HFFc6 (cell line): ENCODE data around the gene MTARC1. TPM values are rescaled to one million over a fixed set of nuclear protein-coding genes. Genes with fewer than 3 reads are reported as not detected.

ENCODE experiments used
- DNase-seq: peaks from one replicate; pipeline ENCODE4 v3.0.0-alpha.2; 2018
- H3K27ac Mint-ChIP-seq: 2 replicates; pipeline ENCODE4 v1.8.0; 2020; ENCODE audit warnings: mild to moderate bottlenecking, mixed read lengths
- H3K27me3 Mint-ChIP-seq: 2 replicates; pipeline ENCODE4 v1.8.0; 2021; ENCODE audit warnings: mild to moderate bottlenecking, moderate library complexity, mixed read lengths; ENCODE audit not compliant: insufficient read depth
- H3K36me3 Mint-ChIP-seq: 2 replicates; pipeline ENCODE4 v1.8.0; 2021; ENCODE audit warnings: low read depth, mixed read lengths
- H3K4me1 Mint-ChIP-seq: 2 replicates; pipeline ENCODE4 v1.8.0; 2020; ENCODE audit warnings: low read depth, mixed read lengths
- H3K4me3 Mint-ChIP-seq: 2 replicates; pipeline ENCODE4 v1.8.0; 2020; ENCODE audit warnings: mild to moderate bottlenecking, moderate library complexity, mixed read lengths
- H3K9me3 Mint-ChIP-seq: 2 replicates; pipeline ENCODE4 v1.8.0; 2020; ENCODE audit warnings: mild to moderate bottlenecking, mixed read lengths
- CTCF ChIP-seq: fragments of 200-600 bp; sonication (generic); IDR thresholded peaks from 2 replicates; pipeline ENCODE4 v1.5.0; 2021; ENCODE audit warnings: antibody characterized with exemption, mild to moderate bottlenecking
- long read RNA-seq: library from polyadenylated mRNA; unstranded; transcript quantifications from one replicate; pipeline ENCODE4 v2.0.0, GENCODE V29; 2019
- total RNA-seq, 6 experiments: library from RNA; stranded (reverse); fragmentation: NEBNext Ultra II Directional; extraction: Animal tissue kit (Norgen Biotek cat#: 25700); gene quantifications; 2 replicates in 1 of 6; 3 replicates in 5 of 6; pipeline ENCODE4 v1.2.3, GENCODE V29; 2021

Gene MTARC1
- 1 to 10 TPM; 1.1 to 1.9 (median 1.7) TPM for total RNA-seq
- long read RNA-seq, full-length matches to known transcripts: 3 of 3 reads
- long read RNA-seq, partial matches to known transcripts: 0 of 3 reads
- long read RNA-seq, other reads (novel, unspliced or antisense): 0 of 3 reads

GRCh38 chr1:220786337-220787068 lies at the start of gene MTARC1:
Gene MTARC1 (plus strand): TSS chr1:220786913. CDS start chr1:220786945, 32 bp downstream.
- peak; percentile 33; the same call in 1 of the 2 replicates for TF ChIP-seq CTCF
- Mint-ChIP-seq H3K9me3 (no peaks in the 10 kb centered on the region), H3K4me1 (no peaks in the 10 kb centered on the region; the same call in 1 of the 2 replicates), H3K27me3 (peaks cover 4% of the 10 kb centered on the region), H3K36me3 (no peaks in the 10 kb centered on the region), H3K27ac (no peak within 1 kb of the TSS), H3K4me3 (peak within 1 kb of the TSS; percentile 79)
- peak; percentile 9 for DNase-seq

- H3K4me1 Mint-ChIP-seq: no peaks in the 10 kb centered on the region
- no peak for TF ChIP-seq CTCF
- no peak overlapping the region for H3K27ac Mint-ChIP-seq
- no peaks in the 10 kb centered on the region for H3K9me3 Mint-ChIP-seq
- DNase-seq: no peak
- H3K27me3 Mint-ChIP-seq: peaks cover 7% of the 10 kb centered on the region
- no peak overlapping the region for H3K4me3 Mint-ChIP-seq
- H3K36me3 Mint-ChIP-seq: no peaks in the 10 kb centered on the region
Observed at GRCh38 chr1:220741349-220741748, 45.4 kb upstream of the MTARC1 start.

- Mint-ChIP-seq H3K27me3 (peaks cover 7% of the 10 kb centered on the region), H3K4me1 (no peaks in the 10 kb centered on the region)
- TF ChIP-seq CTCF: no peak
Observed at GRCh38 chr1:220741825-220742224, 44.9 kb upstream of the MTARC1 start.

GRCh38 chr1:220742520-220742919 lies 44.2 kb upstream of the MTARC1 start:
- H3K27me3 Mint-ChIP-seq: peaks cover 7% of the 10 kb centered on the region
- no peak overlapping the region for H3K27ac Mint-ChIP-seq
- no peak for TF ChIP-seq CTCF
- peaks cover 5% of the 10 kb centered on the region for H3K4me1 Mint-ChIP-seq
- no peak for DNase-seq
- H3K36me3 Mint-ChIP-seq: no peaks in the 10 kb centered on the region
- H3K9me3 Mint-ChIP-seq: no peaks in the 10 kb centered on the region
- H3K4me3 Mint-ChIP-seq: no peak overlapping the region

More at GRCh38 chr1:220741825-220742224, 44.9 kb upstream of the MTARC1 start:
- H3K9me3 Mint-ChIP-seq: no peaks in the 10 kb centered on the region
- no peaks in the 10 kb centered on the region for H3K36me3 Mint-ChIP-seq
- H3K4me3 Mint-ChIP-seq: no peak overlapping the region
- DNase-seq: no peak
- no peak overlapping the region for H3K27ac Mint-ChIP-seq

- no peaks in the 10 kb centered on the region for H3K9me3 Mint-ChIP-seq
- H3K36me3 Mint-ChIP-seq: no peaks in the 10 kb centered on the region
- H3K4me3 Mint-ChIP-seq: no peak overlapping the region
- peaks cover 7% of the 10 kb centered on the region for H3K27me3 Mint-ChIP-seq
- no peak for TF ChIP-seq CTCF
- H3K27ac Mint-ChIP-seq: no peak overlapping the region
- peaks cover 24% of the 10 kb centered on the region for H3K4me1 Mint-ChIP-seq
- DNase-seq: no peak
Observed at GRCh38 chr1:220746851-220747250, 39.9 kb upstream of the MTARC1 start.
